ENCODE results near the gene FAM216B.
"Not testable (repeated sequence)": the region's sequence is repeated elsewhere in the genome, so short reads cannot be mapped to it uniquely, and the experiment has no call there.

Gene FAM216B

GRCh38 chr13:42781352-42781751 is at the start of gene FAM216B:
TSS of gene FAM216B (plus strand) at chr13:42781584. CDS start at chr13:42784068, 2,484 bp downstream.
- DNase-seq, result no peak

- DNase-seq, result no peak
Measured at GRCh38 chr13:42732073-42732472, 49.3 kb upstream of the FAM216B start.

- no peak for DNase-seq
Measured at GRCh38 chr13:42733046-42733445, 48.3 kb upstream of the FAM216B start.

GRCh38 chr13:42735010-42735409 is 46.4 kb upstream of the FAM216B start:
- DNase-seq, result no peak

GRCh38 chr13:42740753-42741152 is 40.6 kb upstream of the FAM216B start:
- DNase-seq, result no peak

GRCh38 chr13:42741914-42742313 is 39.5 kb upstream of the FAM216B start:
- DNase-seq, result no peak

- DNase-seq, result no peak
Measured at GRCh38 chr13:42745655-42746054, 35.7 kb upstream of the FAM216B start.

- DNase-seq, result no peak
Measured at GRCh38 chr13:42746866-42747265, 34.5 kb upstream of the FAM216B start.

GRCh38 chr13:42747399-42747873 is 33.9 kb upstream of the FAM216B start:
- no peak for DNase-seq

GRCh38 chr13:42750794-42751193 is 30.6 kb upstream of the FAM216B start:
- no peak for DNase-seq

GRCh38 chr13:42751693-42752092 is 29.7 kb upstream of the FAM216B start:
- DNase-seq, result no peak

GRCh38 chr13:42752731-42753130 is 28.7 kb upstream of the FAM216B start:
- DNase-seq, result peak; percentile 41

- DNase-seq, result no peak
Measured at GRCh38 chr13:42753697-42754096, 27.7 kb upstream of the FAM216B start.

GRCh38 chr13:42754801-42755510 is 26.4 kb upstream of the FAM216B start:
- DNase-seq, result no peak

GRCh38 chr13:42757678-42758420 is 23.5 kb upstream of the FAM216B start:
- no peak for DNase-seq

GRCh38 chr13:42758515-42758914 is 22.9 kb upstream of the FAM216B start:
- no peak for DNase-seq

GRCh38 chr13:42760951-42761350 is 20.4 kb upstream of the FAM216B start:
- DNase-seq, result no peak

- no peak for DNase-seq
Measured at GRCh38 chr13:42762251-42762650, 19.1 kb upstream of the FAM216B start.

- no peak for DNase-seq
Measured at GRCh38 chr13:42762917-42763316, 18.5 kb upstream of the FAM216B start.

- DNase-seq, result no peak
Measured at GRCh38 chr13:42766016-42766415, 15.4 kb upstream of the FAM216B start.

GRCh38 chr13:42769650-42770049 is 11.7 kb upstream of the FAM216B start:
- DNase-seq, result no peak

GRCh38 chr13:42776558-42776957 is 4.8 kb upstream of the FAM216B start:
- DNase-seq, result not testable (repeated sequence)

GRCh38 chr13:42777467-42777866 is 3.9 kb upstream of the FAM216B start:
- no peak for DNase-seq

GRCh38 chr13:42780044-42780443 is 1.3 kb upstream of the FAM216B start:
- no peak for DNase-seq

All from NCI-H524 treated with DMSO at 0.1 percent for 48 hours (cell line).